Lung (tissue), 13 donors: ENCODE data around the gene SUPT3H. TPM values are rescaled to one million over a fixed set of nuclear protein-coding genes. Genes with fewer than 3 reads are reported as not detected.

Source experiments
- ATAC-seq: fragments of 200-7000 bp; cut with Tn5 transposase; one replicate; pipeline ENCODE4 v1.9.1; 2020; ENCODE audit warnings: moderate number of reproducible peaks; ENCODE audit not compliant: insufficient read depth, low FRiP score
- DNase-seq, 3 donors: peaks; one replicate each; pipeline ENCODE4 v3.0.0-alpha.2; 2013 to 2017
- H3K27ac ChIP-seq, 2 donors: one replicate each; pipeline ENCODE4 v1.5.1; 2013; ENCODE audit warnings: mild to moderate bottlenecking in 2 of 2, moderate library complexity in 2 of 2, control low read depth in 1 of 2, inconsistent platforms in 1 of 2, low read depth in 1 of 2, low read length in 1 of 2
- H3K27me3 ChIP-seq, 3 donors: one replicate each; pipeline ENCODE4 v1.5.1; 2013; ENCODE audit warnings: low read length in 2 of 3; ENCODE audit not compliant: control insufficient read depth in 3 of 3, insufficient read depth in 3 of 3
- H3K36me3 ChIP-seq, 4 donors: one replicate each; pipeline ENCODE4 v1.5.1; 2013; ENCODE audit warnings: low read length in 4 of 4, mild to moderate bottlenecking in 1 of 4, moderate library complexity in 1 of 4; ENCODE audit not compliant: control insufficient read depth in 4 of 4, insufficient read depth in 4 of 4
- H3K4me1 ChIP-seq, 5 donors: one replicate each; pipeline ENCODE4 v1.5.1; 2013; ENCODE audit warnings: low read length in 5 of 5, mild to moderate bottlenecking in 2 of 5, moderate library complexity in 1 of 5; ENCODE audit not compliant: control insufficient read depth in 5 of 5, insufficient read depth in 5 of 5
- H3K4me3 ChIP-seq: one replicate; pipeline ENCODE4 v1.5.1; 2013; ENCODE audit warnings: mild to moderate bottlenecking, control low read depth, moderate library complexity
- H3K9ac ChIP-seq, 2 donors: one replicate each; pipeline ENCODE4 v1.5.1; 2013; ENCODE audit warnings: low read length in 2 of 2, control low read depth in 1 of 2; ENCODE audit not compliant: insufficient read depth in 1 of 2
- H3K9me3 ChIP-seq, 4 donors: one replicate each; pipeline ENCODE4 v1.5.1; 2013; ENCODE audit warnings: low read length in 3 of 4, mild to moderate bottlenecking in 1 of 4, moderate library complexity in 1 of 4; ENCODE audit not compliant: control insufficient read depth in 4 of 4, insufficient read depth in 3 of 4
- WGBS, 2 donors: extraction: QIAGEN DNeasy Blood & Tissue Kit; methylation state at CpG; one replicate each; pipeline ENCODE4 v1.1.7; 2013; 5-methylcytosine and 5-hydroxymethylcytosine counted together
- polyA plus RNA-seq, 2 donors: library from polyadenylated mRNA; stranded (reverse); fragments of 200-250 nt; gene quantifications; one replicate each; pipeline ENCODE4 v1.2.1, GENCODE V29; 2013
- small RNA-seq: library from RNA; depleted of rRNA; stranded (forward); fragments of <200 nt; gene quantifications from one replicate; pipeline ENCODE3, GENCODE V24; 2014; ENCODE audit warnings: low replicate concordance
- total RNA-seq, 2 donors: library from RNA; depleted of rRNA in 1 of 2; stranded (reverse); fragments of >200 nt in 1 of 2; gene quantifications; one replicate each; pipeline ENCODE4 v1.2.1, GENCODE V29; 2014 to 2021
- TF ChIP-seq, protein P1 (sequence below): IDR thresholded peaks from 2 replicates; pipeline ENCODE4 v1.5.1; 2012; ENCODE audit warnings: mild to moderate bottlenecking; ENCODE audit errors: control extremely low read depth, extremely low read depth
- donor health status: control.
- donor health status: control.
- donor health status: Bipolar disorder and iron deficiency.
- donor health status: healthy.
- donor health status: DM: yes; HTN: yes; CAD: no.

Gene SUPT3H
- total and polyA plus RNA-seq, 4 donors = 5.2 to 17.4 (median 8.2) TPM

DNA sequence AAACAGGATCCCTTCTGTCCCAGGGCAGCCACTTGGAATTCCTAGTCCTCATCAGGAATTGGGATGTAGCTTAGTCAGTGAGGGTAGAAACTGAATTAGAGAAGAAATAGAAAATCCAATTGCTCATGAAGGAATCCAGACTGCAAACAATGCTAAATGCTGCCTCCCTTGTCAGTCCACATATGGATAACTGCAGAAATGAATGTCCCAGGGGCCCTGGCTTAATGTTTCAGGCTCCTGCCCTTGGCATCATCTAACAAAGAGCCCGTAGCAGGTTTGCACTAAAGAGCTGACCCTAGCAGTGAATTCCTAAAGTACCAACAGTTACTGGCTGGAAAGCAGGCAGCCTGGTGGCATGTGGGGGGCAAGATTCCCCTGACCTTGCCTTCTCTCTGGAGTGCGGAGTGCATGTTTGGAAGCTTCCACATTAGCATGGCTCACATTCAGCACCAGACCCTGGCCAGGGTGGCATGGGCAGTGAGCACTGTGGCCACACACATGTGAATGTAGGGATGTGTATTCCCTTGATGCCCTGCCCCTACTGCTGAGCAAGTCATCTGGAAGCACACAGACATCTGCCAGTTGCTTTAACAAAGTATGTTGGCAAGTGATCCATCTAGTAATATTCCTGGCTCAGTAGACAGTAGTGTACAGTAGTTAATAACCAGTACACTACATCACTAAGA is 595.7 kb downstream of the SUPT3H start:
- TF ChIP-seq, protein P1, sequence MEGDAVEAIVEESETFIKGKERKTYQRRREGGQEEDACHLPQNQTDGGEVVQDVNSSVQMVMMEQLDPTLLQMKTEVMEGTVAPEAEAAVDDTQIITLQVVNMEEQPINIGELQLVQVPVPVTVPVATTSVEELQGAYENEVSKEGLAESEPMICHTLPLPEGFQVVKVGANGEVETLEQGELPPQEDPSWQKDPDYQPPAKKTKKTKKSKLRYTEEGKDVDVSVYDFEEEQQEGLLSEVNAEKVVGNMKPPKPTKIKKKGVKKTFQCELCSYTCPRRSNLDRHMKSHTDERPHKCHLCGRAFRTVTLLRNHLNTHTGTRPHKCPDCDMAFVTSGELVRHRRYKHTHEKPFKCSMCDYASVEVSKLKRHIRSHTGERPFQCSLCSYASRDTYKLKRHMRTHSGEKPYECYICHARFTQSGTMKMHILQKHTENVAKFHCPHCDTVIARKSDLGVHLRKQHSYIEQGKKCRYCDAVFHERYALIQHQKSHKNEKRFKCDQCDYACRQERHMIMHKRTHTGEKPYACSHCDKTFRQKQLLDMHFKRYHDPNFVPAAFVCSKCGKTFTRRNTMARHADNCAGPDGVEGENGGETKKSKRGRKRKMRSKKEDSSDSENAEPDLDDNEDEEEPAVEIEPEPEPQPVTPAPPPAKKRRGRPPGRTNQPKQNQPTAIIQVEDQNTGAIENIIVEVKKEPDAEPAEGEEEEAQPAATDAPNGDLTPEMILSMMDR = no peak
- no peaks in the 10 kb centered on the region for H3K36me3 ChIP-seq
- H3K27ac ChIP-seq = no peak overlapping the region
- H3K9me3 ChIP-seq = peaks cover 0 to 3% (median 1%) of the 10 kb centered on the region in 4 donors
- no peak overlapping the region for H3K9ac ChIP-seq
- ATAC-seq (no peak), DNase-seq (no peak)
- H3K4me3 ChIP-seq = no peak overlapping the region
- WGBS, 2 donors = 83 to 89% methylated on average over 2 of the region's 2 CpGs
- peaks cover 0 to 2% (median 0%) of the 10 kb centered on the region in 5 donors for H3K4me1 ChIP-seq
- H3K27me3 ChIP-seq = no peaks in the 10 kb centered on the region

- H3K9ac ChIP-seq = no peak overlapping the region
- no peak overlapping the region for H3K4me3 ChIP-seq
- ATAC-seq (no peak), DNase-seq (no peak)
- H3K4me1 ChIP-seq = peaks cover 0 to 2% (median 0%) of the 10 kb centered on the region in 5 donors
- H3K9me3 ChIP-seq = peaks cover 0 to 3% (median 1%) of the 10 kb centered on the region in 4 donors
- H3K27me3 ChIP-seq = no peaks in the 10 kb centered on the region
- WGBS, 2 donors = 96 to 97% methylated on average over 7 of the region's 7 CpGs
- H3K27ac ChIP-seq = no peak overlapping the region
- TF ChIP-seq, protein P1 = no peak
- H3K36me3 ChIP-seq = no peaks in the 10 kb centered on the region
These were observed 597.6 kb downstream of the SUPT3H start for GRCh38 chr6:44780161-44780560.

- H3K27me3 ChIP-seq = no peaks in the 10 kb centered on the region
- DNase-seq (no peak), ATAC-seq (no peak)
- TF ChIP-seq, protein P1 = no peak
- H3K9me3 ChIP-seq = peaks cover 0 to 3% (median 0%) of the 10 kb centered on the region in 4 donors
- H3K4me3 ChIP-seq = no peak overlapping the region
- no peak overlapping the region for H3K9ac ChIP-seq
- no peaks in the 10 kb centered on the region for H3K36me3 ChIP-seq
- H3K27ac ChIP-seq = no peak overlapping the region
- peaks cover 0 to 2% (median 0%) of the 10 kb centered on the region in 5 donors for H3K4me1 ChIP-seq
- WGBS, 2 donors = 66 to 74% methylated on average over 8 of the region's 8 CpGs
These were observed 598.5 kb downstream of the SUPT3H start for GRCh38 chr6:44779130-44779826.

Small RNA genes within 50 kb of the gene (small RNA-seq; reads per million reads assigned to genes)
- not detected for gene MIR586

Other genes with a start within 250 kb of the SUPT3H start
- gene RUNX2, start 49.6 kb downstream of the SUPT3H start, total RNA-seq = 1 to 10 TPM; 3.5 to 6.7 TPM
- gene RUNX2, start 49.6 kb downstream of the SUPT3H start, polyA plus RNA-seq = 1 to 10 TPM; 1.8 to 3.0 TPM